Measurements from ENCODE around the gene RHOBTB1.

DNA sequence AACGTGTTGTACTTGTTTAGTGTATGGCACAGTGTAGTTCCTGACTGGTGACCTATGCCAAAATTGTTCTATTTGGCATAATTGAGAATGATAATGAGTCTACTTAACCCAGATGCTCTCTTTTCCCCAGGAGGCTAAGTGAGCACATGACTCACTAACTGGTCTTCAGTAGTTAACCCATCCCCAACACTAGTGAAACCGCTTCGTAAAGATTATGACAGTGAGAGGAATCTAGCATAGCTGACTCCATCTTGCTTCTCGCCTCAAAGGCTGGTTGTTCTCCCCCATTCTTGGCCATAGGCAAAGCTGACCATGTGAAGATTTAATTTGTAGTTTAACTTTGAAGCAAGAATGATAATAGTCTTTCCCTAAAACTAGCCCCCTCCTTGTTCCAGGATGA is 118.5 kb downstream of the RHOBTB1 start:
- TF ChIP-seq EP300 (IDR thresholded peaks at IDR 0.05) = no peak
- TF ChIP-seq, protein P1, sequence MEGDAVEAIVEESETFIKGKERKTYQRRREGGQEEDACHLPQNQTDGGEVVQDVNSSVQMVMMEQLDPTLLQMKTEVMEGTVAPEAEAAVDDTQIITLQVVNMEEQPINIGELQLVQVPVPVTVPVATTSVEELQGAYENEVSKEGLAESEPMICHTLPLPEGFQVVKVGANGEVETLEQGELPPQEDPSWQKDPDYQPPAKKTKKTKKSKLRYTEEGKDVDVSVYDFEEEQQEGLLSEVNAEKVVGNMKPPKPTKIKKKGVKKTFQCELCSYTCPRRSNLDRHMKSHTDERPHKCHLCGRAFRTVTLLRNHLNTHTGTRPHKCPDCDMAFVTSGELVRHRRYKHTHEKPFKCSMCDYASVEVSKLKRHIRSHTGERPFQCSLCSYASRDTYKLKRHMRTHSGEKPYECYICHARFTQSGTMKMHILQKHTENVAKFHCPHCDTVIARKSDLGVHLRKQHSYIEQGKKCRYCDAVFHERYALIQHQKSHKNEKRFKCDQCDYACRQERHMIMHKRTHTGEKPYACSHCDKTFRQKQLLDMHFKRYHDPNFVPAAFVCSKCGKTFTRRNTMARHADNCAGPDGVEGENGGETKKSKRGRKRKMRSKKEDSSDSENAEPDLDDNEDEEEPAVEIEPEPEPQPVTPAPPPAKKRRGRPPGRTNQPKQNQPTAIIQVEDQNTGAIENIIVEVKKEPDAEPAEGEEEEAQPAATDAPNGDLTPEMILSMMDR (IDR thresholded peaks at IDR 0.05) = no peak

All from suprapubic skin (tissue), 3 donors.